HL-60/S4 (cell line): Measurements from ENCODE around the gene PINLYP.

Source experiments
- in situ Hi-C: fragments of 300-500 bp; cut with MboI; formaldehyde crosslinking; loops from 2 replicates; pipeline ENCODE4 v1.14.3; 2022; ENCODE audit warnings: low sequenced_read_pairs

PINLYP gene

DNA sequence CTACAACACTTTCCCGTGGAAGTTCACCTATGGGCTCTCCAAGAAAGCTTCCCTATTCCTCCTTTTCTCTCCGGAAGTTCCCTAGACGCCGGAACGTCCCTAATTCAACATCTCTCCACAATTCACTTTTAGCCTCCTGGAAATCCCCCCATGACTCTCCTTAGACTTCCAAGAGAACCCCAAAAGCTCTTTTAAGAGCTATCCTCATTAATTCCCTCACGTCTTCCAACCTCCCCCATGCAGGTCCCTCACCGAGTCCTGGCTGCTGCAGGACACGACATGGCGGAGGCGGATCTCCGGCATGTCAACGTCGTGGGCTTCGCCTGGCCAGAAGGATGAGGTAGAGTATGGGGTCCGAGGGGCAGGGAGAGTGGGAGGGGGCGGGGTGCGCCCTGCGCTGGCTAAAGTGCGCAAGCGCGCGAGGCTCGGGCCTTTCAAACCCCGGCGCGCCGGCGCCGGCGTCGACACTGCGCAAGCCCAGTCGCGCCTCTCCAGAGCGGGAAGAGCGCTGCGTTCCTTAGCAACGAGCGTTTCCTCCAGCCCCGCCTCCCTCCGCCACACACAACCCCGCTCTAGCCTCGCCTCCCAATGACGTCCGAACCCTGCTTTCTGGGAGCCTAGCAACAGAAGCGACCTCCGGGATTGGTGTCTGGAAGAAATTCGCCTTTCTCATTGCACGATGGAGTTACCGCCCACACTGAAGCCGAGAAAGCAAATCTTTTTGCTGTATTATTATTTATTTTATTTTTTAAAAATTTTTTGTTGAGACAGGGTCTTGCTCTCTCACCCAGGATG, at the start of gene PINLYP, which contains the start of gene XRCC1:
TSS of gene PINLYP (plus strand) at position 646 of the 795 bp plus-strand sequence. CDS start 1,391 bp downstream, outside the sequence.
TSS of gene XRCC1 (minus strand) at position 372 of the 795 bp plus-strand sequence. CDS start at position 303, 69 bp downstream.
- in situ Hi-C loops = no loop called here

DNA sequence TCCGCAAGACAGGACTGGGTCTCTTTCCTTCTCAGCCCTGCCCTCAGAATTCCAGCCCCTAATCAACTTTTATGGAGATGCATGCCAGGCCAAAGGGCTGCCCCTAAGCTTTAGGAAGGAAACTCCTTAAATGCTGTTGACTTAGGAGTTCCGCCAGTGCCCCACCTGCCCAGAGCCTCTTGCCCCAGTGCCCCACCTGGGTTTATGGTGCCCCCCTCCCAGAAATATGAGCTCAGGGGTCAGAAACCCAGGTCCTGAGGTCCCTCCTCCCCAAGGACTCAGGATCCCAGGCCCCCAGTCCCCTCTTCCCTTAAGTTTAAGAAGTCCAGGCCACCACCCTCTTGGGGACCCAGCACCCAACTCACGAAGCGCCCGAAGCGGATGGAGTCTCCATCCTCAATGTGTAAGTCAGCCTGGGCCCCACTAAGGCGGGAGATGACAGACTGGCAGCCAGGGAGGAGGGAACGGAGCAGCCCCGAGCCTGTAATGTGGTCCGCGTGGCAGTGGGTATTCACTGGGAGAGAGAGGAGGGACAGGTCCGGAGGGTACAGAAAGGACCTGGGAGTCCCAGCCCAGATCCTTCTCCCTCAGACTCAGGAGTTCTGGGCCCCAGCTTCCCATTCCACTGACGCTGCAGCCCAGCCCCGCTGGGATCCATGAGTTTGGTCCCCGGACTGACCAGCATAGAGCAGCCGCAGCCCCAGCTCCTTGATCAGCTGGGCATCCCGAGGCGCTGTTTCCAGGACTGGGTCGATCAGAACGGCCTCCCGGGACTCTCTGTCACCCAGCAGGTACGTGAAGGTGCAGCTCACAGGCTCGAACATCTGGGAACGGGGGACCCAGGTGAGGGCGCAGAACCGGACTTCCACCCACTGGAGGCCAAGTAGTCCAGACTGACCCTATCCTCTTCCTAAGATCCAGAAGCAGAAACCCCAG, 49.5 kb upstream of the PINLYP start:
- in situ Hi-C loops = no loop called here

DNA sequence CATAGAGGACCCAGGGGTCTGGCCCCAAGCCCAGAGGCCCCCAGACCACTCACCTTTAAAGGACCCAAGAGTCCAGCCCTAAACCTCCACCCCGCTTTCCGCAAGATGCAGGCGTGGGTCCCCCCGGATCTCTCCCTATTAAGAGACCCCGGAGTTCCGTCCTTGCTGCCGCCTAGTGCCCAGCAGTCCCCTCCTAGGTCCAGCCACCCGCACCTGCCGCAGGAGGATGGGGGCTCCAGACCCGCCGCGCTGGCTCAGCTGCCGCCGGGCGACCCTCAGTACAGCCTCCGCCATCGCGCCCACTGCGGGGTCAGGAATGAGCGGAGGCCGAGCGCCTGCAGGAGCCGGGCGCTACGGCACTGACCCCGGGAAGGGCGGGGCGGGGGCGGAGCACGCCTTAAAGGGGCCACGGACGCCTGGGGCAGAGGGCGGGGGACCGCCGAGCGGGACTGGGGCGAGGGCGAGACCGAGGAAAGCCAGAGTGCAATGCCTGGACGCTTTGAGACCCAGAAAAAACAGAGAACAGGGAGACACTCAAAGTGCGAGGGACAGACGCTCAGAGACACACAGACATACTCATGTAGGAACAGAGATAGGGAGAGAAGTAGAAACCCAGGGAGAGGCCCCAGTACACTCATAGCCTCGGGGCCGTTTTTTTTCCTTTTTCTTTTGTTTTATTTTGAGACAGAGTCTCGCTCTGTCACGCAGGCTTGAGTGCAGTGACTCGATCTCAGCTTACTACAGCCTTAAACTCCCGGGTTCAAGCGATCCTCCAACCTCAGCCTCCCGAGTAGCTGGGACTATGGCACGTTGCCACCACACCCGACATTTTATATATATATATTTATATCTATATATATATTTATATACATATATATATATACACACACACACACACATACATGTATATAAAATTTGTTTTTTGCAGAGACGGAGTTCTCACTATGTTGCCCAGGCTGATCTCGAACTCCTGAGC, 48.4 kb upstream of the PINLYP start, which contains the start of gene ETHE1:
TSS of gene ETHE1 (minus strand) at position 318 of the 976 bp plus-strand sequence. CDS start at position 294, 24 bp downstream.
- in situ Hi-C loops = no loop called here

DNA sequence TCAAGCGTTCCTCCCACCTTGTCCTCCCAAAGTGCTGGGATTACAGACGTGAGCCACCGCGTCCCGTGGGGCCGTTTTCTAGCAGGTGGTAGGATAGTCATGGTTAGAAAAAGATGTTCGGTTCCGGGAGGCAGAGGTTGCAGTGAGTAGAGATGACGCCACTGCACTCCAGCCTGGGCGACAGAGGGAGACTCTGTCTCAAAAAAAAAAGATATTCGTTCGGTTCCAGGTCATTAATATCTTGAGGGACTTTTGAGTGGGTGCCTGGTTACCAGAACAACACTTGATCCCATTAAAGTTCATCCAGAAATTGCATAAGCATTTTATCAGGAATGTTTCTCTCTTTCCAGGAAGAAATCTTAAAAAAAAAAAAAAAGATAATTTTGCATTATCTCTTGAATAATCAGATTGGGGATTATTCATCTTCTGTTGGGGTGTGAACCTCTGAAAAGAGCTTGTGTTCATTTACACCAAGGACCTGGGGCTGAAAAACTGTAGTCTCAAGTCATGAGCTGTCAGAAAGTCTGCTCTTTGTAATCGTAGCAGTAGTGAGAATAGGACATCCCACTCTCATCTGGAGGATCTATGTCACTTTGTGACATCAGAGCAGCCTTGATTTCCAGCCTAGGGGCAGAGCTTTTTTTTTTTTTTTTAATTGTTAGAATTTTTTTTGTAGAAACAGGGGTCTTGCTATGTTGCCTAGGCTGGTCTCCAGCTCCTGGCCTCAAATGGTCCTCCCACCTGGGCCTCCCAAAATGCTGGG, 47.6 kb upstream of the PINLYP start:
- in situ Hi-C loops = no loop called here

DNA sequence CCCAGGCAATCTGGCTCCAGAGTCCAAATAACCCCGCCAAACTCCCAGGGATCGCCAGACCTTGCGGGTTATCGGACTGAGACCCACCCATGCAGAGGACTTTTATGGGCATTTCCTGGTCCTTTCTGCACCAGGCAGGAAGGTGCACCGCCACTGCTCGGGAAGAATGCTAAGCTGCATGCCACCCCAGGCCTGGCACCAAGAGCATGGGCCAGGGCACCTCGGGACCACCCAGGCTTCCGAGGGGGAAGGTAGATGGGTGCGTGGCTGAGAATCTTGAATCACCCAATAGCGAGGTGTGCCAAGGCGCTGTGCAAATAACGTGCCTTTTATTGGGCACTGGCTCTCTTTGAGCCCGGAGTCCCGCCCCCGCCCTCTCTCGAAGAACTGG, 43.0 kb upstream of the PINLYP start:
- in situ Hi-C loops = no loop called here

DNA sequence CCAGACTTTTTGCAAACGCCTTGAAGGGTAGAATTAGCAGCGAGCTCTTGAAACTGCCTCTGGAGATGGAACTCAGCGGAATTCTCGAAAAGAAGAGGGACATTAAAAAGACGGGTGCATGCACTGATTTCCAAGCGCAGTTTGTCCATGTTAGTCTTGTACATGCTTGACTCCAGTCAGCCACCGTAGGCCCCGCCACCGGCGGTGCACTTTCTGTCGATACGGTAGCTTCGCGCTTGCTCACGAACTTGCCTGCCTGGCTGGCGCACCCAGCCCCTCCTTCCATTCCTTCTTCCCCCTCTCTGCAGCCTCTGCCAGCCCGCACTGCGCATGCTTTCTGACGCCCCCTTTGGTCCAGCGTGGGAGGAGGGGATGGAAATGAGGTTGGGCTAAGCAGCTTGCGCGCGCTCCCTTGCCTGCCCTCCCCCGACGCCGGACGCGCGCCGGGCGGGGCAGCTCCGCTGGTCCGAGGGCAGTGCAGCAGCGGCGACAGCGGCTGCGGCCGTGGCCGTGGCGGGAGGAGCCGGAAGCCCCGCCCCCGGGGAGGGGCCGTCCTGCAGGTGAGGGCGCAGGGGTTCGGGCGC, 42.5 kb upstream of the PINLYP start, which contains the start of gene ZNF575:
TSS of gene ZNF575 (plus strand) at position 227 of the 584 bp plus-strand sequence. CDS start 1,235 bp downstream, outside the sequence.
- in situ Hi-C loops = no loop called here

DNA sequence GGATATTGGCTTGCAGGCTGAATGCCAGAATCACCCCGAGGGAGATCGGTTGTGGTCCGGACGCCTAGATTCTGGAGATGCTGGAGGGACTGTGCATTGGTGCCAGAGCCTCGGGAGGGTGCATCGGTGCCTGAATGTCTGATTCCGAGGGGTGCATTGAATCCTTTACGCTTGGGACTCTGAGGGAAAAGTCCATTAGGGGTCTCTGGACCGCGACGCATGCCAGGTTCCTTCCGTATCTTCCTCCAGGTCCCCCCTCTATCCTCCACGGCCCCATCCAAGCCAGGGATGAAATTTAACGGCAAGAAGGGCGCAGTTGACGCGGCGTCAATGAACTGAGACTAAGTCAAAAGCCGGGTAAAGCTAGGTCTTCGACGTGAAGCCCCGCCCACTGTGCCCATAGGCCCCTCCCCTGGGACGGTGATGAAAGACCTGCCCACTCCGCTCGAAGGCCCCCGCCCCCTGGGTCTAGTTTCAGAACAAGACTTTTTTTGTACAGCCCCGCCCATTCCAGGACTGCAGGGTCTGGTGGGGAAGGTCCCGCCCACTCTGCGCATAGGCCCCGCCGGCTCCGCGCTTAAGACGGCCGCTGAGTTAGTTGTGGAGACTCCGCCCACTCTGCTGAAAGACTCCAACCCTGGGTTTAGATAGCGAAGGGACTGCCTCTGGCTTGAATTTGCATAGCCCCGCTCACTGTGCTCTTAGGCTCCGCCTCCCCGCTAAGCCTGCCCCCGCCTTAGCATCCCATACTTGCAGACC, 41.9 kb upstream of the PINLYP start:
- in situ Hi-C loops = no loop called here

DNA sequence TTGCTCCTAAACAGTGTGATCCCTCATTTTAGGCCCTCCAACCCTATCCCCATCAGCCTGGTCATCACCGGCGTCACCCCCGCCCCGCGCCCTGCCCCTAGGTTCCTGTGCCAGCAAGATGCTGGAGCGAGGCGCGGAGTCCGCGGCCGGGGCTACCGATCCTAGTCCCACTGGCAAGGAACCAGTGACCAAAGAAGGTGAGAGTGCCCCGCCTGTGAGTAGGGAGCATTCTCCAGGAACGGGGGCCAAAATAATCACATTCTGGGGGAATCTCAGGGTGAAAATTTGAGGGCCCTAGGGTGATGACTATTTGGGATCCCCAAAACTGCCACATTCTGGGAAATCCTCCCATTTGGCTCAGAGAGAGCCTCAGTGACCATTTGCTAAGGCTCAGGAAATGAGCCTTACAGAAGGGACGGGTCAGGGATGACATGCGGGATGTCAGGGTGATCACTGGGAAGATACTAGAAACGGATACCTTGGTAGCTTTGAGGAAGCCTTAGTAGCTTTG, 41.2 kb upstream of the PINLYP start:
- in situ Hi-C loops = no loop called here

DNA sequence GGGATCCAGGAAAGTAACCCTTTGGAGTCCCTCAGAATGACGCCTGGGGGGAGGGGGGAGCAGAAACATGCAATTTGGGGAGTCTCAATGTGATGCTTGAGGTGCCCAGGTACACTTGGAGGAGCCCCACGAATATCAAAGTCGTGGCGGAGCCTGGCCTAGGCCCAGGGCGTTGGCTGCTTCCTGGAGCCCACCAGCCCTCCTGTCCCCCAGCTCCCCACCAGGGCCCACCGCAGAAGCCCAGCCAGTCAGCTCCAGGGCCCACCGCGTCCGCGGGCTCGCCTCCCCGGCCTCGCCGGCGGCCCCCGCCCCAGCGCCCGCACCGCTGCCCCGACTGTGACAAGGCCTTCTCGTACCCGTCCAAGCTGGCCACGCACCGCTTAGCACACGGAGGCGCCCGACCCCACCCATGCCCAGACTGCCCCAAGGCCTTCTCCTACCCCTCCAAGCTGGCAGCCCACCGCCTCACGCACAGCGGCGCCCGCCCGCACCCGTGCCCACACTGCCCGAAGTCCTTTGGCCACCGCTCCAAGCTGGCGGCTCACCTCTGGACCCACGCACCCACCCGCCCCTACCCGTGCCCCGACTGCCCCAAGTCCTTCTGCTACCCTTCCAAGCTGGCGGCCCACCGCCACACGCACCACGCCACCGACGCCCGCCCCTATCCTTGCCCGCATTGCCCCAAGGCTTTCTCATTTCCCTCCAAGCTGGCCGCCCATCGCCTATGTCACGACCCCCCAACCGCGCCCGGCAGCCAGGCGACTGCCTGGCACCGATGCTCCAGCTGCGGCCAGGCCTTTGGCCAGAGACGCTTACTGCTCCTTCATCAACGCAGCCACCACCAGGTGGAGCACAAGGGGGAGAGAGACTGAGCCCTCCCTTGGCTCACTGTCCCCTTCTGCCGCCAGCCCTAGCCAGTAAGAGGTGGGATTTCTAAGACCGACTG, 40.5 kb upstream of the PINLYP start:
- in situ Hi-C loops = no loop called here

DNA sequence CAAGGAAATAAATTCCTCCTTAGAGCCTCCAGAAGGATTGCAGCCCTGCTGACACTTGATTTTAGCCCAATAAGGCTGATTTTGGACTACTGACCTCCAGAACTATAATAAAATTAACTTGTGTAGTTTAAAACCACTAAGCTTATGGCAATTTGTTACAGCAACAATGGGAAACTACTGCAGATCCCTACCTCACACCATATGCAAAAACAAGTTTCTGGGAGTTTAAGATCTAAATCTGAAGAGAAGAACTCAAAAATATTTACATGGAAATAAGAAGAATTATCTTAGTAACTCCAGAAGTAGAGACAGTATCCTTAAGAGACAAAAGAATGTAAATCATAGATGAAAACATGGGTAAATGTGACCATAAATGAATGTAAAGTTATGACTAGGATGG, 36.7 kb upstream of the PINLYP start:
- in situ Hi-C loops = no loop called here

DNA sequence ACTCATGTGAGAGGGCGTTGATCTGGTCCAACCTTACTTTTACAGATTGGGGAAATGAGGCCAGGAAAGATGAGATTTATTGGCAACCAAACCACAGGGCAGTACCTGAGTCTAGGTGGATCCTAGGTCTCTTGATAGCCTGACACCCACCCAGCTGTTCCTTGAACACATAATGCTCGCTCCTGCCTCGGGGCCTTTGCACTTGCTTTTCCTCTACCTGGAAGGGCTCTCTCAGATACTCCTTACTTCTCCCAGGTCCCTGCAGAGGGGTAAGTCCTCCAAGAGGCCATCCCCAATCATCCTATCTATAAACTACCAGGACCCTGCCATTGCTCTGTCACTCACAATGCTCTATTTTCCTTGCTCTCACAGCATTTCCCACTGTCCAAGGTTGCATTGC, 35.2 kb upstream of the PINLYP start:
- in situ Hi-C loops = no loop called here

DNA sequence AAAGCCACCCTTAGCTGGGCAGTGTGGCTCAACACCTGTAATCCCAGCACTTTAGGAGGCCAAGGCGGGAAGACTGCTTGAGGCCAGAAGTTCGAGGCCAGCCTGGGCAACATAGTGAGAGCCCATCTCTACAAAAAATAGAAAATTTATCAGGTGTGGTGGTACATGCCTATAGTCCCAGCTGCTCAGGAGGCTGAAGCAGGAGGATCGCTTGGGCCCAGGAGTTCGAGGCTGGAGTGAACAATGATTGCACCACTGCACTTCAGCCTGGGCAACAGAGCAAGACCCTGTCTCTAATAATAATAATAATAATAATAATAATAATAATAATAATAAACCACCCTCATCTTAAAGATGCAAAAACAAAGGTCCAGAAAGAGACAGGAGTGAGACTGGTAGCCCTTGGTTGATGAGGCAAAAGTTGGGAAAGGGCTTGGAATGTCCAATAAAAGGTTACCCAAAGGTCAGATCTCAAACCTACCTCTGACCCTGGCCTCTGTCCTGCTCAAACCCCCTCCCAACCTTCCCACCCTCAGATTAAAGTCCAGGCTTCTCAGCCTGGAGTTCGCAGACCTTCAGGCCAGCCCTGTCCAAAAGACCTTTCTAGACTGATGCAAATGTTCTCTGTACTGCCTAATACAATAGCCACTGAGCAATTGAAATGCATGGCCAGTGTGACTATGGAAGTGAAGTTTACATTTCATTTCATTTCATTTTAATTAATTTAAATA, 33.5 kb upstream of the PINLYP start:
- in situ Hi-C loops = no loop called here

DNA sequence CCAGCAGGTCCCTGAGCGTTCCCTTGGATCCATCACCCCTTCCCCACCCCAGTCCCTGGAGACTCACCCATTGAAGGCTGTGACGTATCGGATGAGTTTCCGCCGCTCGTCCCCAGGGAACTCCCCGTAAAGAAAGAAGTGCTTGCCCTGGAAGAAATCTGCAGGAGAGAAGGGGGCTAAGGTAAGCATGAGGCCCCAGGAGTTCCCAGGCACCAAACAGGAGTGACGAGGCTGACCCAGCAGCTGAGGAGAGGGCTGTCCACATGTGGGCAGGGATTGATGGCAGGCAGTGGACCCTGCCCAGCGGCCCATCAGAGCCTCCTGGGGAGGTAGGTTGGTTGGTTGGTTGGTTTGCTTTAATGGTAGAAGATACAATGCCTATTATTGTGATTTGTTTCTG, 31.5 kb upstream of the PINLYP start:
- in situ Hi-C loops = no loop called here

DNA sequence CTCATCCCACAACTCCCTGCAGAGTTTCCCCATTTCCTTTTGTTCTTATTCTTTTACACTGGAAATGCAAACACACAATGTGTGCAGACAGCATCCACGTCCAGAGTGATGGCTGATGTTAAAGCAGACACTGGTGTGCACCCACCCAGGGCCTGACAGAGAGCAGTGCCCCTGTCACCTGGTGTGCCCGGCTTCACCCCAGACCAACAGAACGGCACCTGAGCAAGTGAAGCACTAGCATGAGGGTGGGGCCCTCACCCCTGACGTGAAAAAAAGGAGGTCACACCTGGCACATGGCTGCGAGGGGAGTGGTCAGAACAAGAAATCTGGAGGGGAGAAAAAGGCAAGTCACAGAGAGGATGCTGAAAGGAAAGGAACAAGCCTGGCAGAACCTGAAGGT, 30.3 kb upstream of the PINLYP start:
- in situ Hi-C loops = no loop called here

DNA sequence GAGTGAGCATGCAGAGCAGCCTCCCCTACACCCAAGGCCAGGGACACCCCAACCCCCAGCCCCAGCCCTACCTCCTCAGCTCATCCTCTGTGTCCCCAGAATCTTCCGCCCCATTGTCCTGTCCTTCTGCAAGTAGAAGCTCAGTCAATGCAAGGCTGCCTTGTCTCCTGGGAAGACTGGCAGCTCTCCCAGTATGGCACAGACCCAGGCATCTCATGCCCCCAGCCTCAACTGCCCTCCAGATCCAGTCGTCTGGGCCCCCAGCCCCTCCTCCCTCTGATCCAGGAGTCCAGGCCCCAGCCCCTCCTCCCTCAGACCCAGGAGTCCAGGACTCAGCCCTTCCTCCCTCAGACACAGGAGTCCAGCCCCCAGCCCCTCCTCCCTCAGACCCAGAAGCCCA, 29.6 kb upstream of the PINLYP start:
- in situ Hi-C loops = no loop called here

DNA sequence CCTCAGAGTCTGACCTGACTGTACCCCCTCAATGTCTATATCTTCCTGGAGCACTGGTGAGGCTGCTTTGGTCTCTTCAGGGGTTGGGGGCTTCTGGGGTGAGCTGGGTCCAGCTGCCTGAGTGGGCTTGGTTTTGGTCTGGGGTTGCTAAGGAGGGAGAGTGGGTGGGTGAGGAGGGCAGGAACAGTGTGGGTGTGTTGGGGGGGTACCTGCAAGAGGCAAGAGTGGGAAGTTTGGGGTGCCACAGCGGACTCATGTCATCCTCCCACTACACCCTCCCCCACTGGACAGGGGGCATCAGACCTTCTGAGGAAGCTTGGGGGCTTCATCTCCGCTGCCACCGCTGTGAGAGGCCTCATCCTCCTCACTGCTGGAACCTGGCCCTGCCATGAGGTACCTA, 29.0 kb upstream of the PINLYP start:
- in situ Hi-C loops = no loop called here
